GM12878 (cell line): ENCODE measurements around the gene FBXO17. TPM values are rescaled to one million over a fixed set of nuclear protein-coding genes. Genes with fewer than 3 reads are reported as not detected.

ENCODE experiments used
- ATAC-seq: fragments of 200-7000 bp; cut with Tn5 transposase; 3 replicates; pipeline ENCODE4 v1.9.1; 2020; ENCODE audit warnings: mild to moderate bottlenecking, moderate library complexity
- BruUV-seq: library from RNA; stranded (reverse); fragments of 400-500 nt; replicated peaks from 2 replicates; lab custom pipeline; 2021; lab: Mats Ljungman, UMichigan
- CTCF ChIA-PET: fragments of 300-600 bp; sonication (Branson Sonifier 250); formaldehyde crosslinking; extraction: SDS; loops from one replicate; lab custom pipeline; 2021; ENCODE audit warnings: inconsistent platforms; lab: Yijun Ruan, JAX
- POLR2A ChIA-PET: fragments of 350-600 bp; formaldehyde crosslinking; extraction: SDS; loops from one replicate; lab custom pipeline; 2021; ENCODE audit warnings: inconsistent platforms; lab: Charles Lee
- RAD21 ChIA-PET: fragments of 300-600 bp; sonication (Branson Sonifier 250); formaldehyde crosslinking; loops from one replicate; lab custom pipeline; 2023; ENCODE audit warnings: antibody characterized with exemption; ENCODE audit not compliant: unreplicated experiment; lab: Charles Lee
- SMC1A ChIA-PET: fragments of 300-600 bp; sonication (Branson Sonifier 250); formaldehyde crosslinking; loops from one replicate; lab custom pipeline; 2023; ENCODE audit not compliant: unreplicated experiment, uncharacterized antibody; lab: Charles Lee
- DNase-seq: peaks from one replicate; pipeline ENCODE4 v3.0.0-alpha.2; 2011; ENCODE audit warnings: low read depth, low spot score
- FAIRE-seq: peaks from 3 replicates; lab custom pipeline; 2011; peaks lifted over from hg19 to GRCh38; lab: Jason Lieb, UNC
- H2AFZ ChIP-seq: 2 replicates; pipeline ENCODE4 v1.6.0; 2011; ENCODE audit warnings: low read depth, low read length, control low read depth; ENCODE audit not compliant: control insufficient read depth
- H3K27ac ChIP-seq: 2 replicates; pipeline ENCODE4 v1.5.1; 2011; ENCODE audit warnings: control low read depth; ENCODE audit not compliant: control insufficient read depth, insufficient read depth
- H3K27me3 ChIP-seq, 2 experiments: replicated peaks in 1 of 2; 2 replicates each; pipeline versions ENCODE4 v1.6.0 to v1.6.1; 2011; ENCODE audit warnings: low read length in 1 of 2; ENCODE audit not compliant: control insufficient read depth in 2 of 2, insufficient read depth in 2 of 2
- H3K36me3 ChIP-seq, 2 experiments: 2 replicates each; pipeline ENCODE4 v1.5.1; 2011; ENCODE audit warnings: low read length in 1 of 2; ENCODE audit not compliant: control insufficient read depth in 2 of 2, insufficient read depth in 2 of 2
- H3K4me1 ChIP-seq: 2 replicates; pipeline ENCODE4 v1.6.1; 2011; ENCODE audit warnings: mild to moderate bottlenecking, low read length, moderate library complexity, mixed read lengths; ENCODE audit not compliant: control insufficient read depth, insufficient read depth
- H3K4me2 ChIP-seq: 2 replicates; pipeline ENCODE4 v1.6.0; 2011; ENCODE audit warnings: control low read depth; ENCODE audit not compliant: control insufficient read depth, insufficient read depth
- H3K4me3 ChIP-seq: fragments of 200-600 bp; sonication (generic); 2 replicates; pipeline ENCODE4 v1.5.1; 2016
- H3K79me2 ChIP-seq: 2 replicates; pipeline ENCODE4 v1.6.0; 2011; ENCODE audit warnings: low read length; ENCODE audit not compliant: control insufficient read depth, insufficient read depth
- H3K9ac ChIP-seq: 2 replicates; pipeline ENCODE4 v1.8.0; 2011; ENCODE audit warnings: low read length, control low read depth, mixed read lengths; ENCODE audit not compliant: control insufficient read depth, insufficient read depth
- H3K9me3 ChIP-seq: replicated peaks from 3 replicates; pipeline ENCODE4 v1.5.1; 2011; ENCODE audit warnings: mild to moderate bottlenecking, low read length; ENCODE audit not compliant: control insufficient read depth, insufficient read depth
- H4K20me1 ChIP-seq: 2 replicates; pipeline ENCODE4 v1.6.0; 2011; ENCODE audit not compliant: control insufficient read depth, insufficient read depth
- BCL3 ChIP-seq: IDR thresholded peaks from 2 replicates; pipeline ENCODE4 v1.6.1; 2011; ENCODE audit warnings: borderline replicate concordance, low read depth, mild to moderate bottlenecking, moderate library complexity, low read length; ENCODE audit not compliant: insufficient read depth, poor library complexity, severe bottlenecking
- CHD2 ChIP-seq: IDR thresholded peaks from 2 replicates; pipeline ENCODE4 v1.6.1; 2011; ENCODE audit warnings: low read depth, low read length, improper control_type of control experiment, borderline replicate concordance
- SKIL ChIP-seq: fragments of 450-650 bp; IDR thresholded peaks from 2 replicates; pipeline ENCODE4 v1.6.1; 2017; ENCODE audit warnings: mild to moderate bottlenecking, low read depth, inconsistent platforms; ENCODE audit not compliant: poor library complexity, severe bottlenecking
- SMAD1 ChIP-seq: fragments of 450-650 bp; IDR thresholded peaks from 2 replicates; pipeline ENCODE4 v1.6.1; 2018; ENCODE audit warnings: mild to moderate bottlenecking, low read depth; ENCODE audit not compliant: partially characterized antibody
- SMC3 ChIP-seq: IDR thresholded peaks from 2 replicates; pipeline ENCODE4 v1.6.1; 2011; ENCODE audit warnings: low read length, improper control_type of control experiment, borderline replicate concordance
- ZBTB33 ChIP-seq: fragments of 450-650 bp; IDR thresholded peaks from 2 replicates; pipeline ENCODE4 v1.6.1; 2017; ENCODE audit warnings: mild to moderate bottlenecking
- ZNF384 ChIP-seq: IDR thresholded peaks from 2 replicates; pipeline ENCODE4 v1.6.1; 2012; ENCODE audit warnings: low read depth, mild to moderate bottlenecking, low read length, improper control_type of control experiment, borderline replicate concordance
- WGBS: methylation state at CpG from one replicate; pipeline ENCODE4 v1.1.6; 2016; ENCODE audit warnings: low lambda C conversion rate; ENCODE audit not compliant: insufficient replicate concordance, insufficient coverage; ENCODE audit errors: missing lambda C conversion rate; 5-methylcytosine and 5-hydroxymethylcytosine counted together
- in situ Hi-C: fragments of 300-500 bp; cut with MboI; formaldehyde crosslinking; loops from 9 replicates; pipeline ENCODE4 v1.14.3; 2018; ENCODE audit warnings: mixed read lengths
- intact Hi-C: fragments of 100-400 bp; cut with micrococcal nuclease; formaldehyde crosslinking; loops from one replicate; pipeline ENCODE4 v1.14.2; 2022; ENCODE audit not compliant: unreplicated experiment
- polyA plus RNA-seq, 11 experiments: library from polyadenylated mRNA; depleted of rRNA in 4 of 11; unstranded in 6 of 11; stranded (reverse) in 5 of 11; fragments of >200 nt; fragmentation: Nextera tagmentation in 4 of 11; fragmentation: Illumina TruSeq in 1 of 11; extraction: Ambion mirVana in 4 of 11; extraction: Trizol in 1 of 11; gene quantifications; 1 replicate in 1 of 11; 2 replicates in 10 of 11; pipeline versions ENCODE4 v1.2.1 to v1.2.3, GENCODE V29; 2011 to 2016; ENCODE audit warnings: inconsistent platforms in 2 of 11, missing spikeins in 2 of 11, low read depth in 1 of 11
- total RNA-seq, 4 experiments: library from RNA; depleted of rRNA in 3 of 4; stranded (reverse); fragments of >200 nt in 3 of 4; fragmentation: Illumina TruSeq in 1 of 4; extraction: Trizol in 1 of 4; gene quantifications; 2 replicates each; pipeline versions ENCODE4 v1.2.1 to v1.2.3, GENCODE V29; 2013 to 2021

The FBXO17 gene
- total and polyA plus RNA-seq, 10 of the 15 experiments (the other 5 are each of a cell fraction or from before 2014, with no cell fraction given): 2.2 to 11.1 (median 5.3) TPM

GRCh38 chr19:38985262-38985661 is 9.7 kb upstream of the FBXO17 start:
- H3K27me3 ChIP-seq: no peaks in the 10 kb centered on the region
- POLR2A ChIA-PET: no interaction called here
- CTCF ChIA-PET: interaction anchor here (1.9 kb wide), 1 partner anchor 10 kb away, joined by 5 read pairs; the partner anchor contains the start of gene FBXO17
- SMC1A ChIA-PET: interaction anchor here (1.3 kb wide), 1 partner anchor 23 kb away, joined by 4 read pairs; no protein-coding TSS in a partner anchor
- H3K4me1 ChIP-seq: no peaks in the 10 kb centered on the region
- RAD21 ChIA-PET: no interaction called here
- H3K27ac ChIP-seq: no peak overlapping the region
- WGBS: 0% methylated on average over 1 of the region's 1 CpG
- H3K4me2 ChIP-seq: no peak overlapping the region
- ATAC-seq (no peak), DNase-seq (no peak)
- no peak overlapping the region for H2AFZ ChIP-seq
- TF ChIP-seq SMC3: no peak
- TF ChIP-seq, all 136 proteins: peak for 0
- H3K36me3 ChIP-seq: no peaks in the 10 kb centered on the region
- no peak overlapping the region for H3K9ac ChIP-seq
- intact Hi-C loops (no loop called here), in situ Hi-C loops (no loop called here)
- H4K20me1 ChIP-seq: no peaks in the 10 kb centered on the region
- no peak overlapping the region for H3K4me3 ChIP-seq
- no peaks in the 10 kb centered on the region; the same call in 1 of the 3 replicates for H3K9me3 ChIP-seq
- FAIRE-seq: no peak
- BruUV-seq: no TSS peak
- H3K79me2 ChIP-seq: no peaks in the 10 kb centered on the region

- in situ Hi-C loops (no loop called here), intact Hi-C loops (no loop called here)
- no peak for ATAC-seq
- Histone ChIP-seq H3K4me2 (no peak overlapping the region), H3K9ac (no peak overlapping the region), H4K20me1 (no peaks in the 10 kb centered on the region), H3K79me2 (no peaks in the 10 kb centered on the region), H3K36me3 (no peaks in the 10 kb centered on the region), H3K9me3 (peaks cover 2% of the 10 kb centered on the region; the same call in 2 of the 3 replicates), H2AFZ (no peak overlapping the region), H3K27ac (no peak overlapping the region), H3K27me3 (no peaks in the 10 kb centered on the region; a peak in 1 of 4 replicates), H3K4me1 (peaks cover 21% of the 10 kb centered on the region), H3K4me3 (no peak overlapping the region)
- CTCF ChIA-PET: no interaction called here
- FAIRE-seq: no peak
- BruUV-seq: no TSS peak
- POLR2A ChIA-PET: interaction anchor here (0.7 to 1.4 kb wide), 3 partner anchors 10 to 30 kb away, joined by 3 to 4 read pairs (median 3); no protein-coding TSS in a partner anchor
- SMC1A ChIA-PET: no interaction called here
- 84% methylated on average over 10 of the region's 10 CpGs for WGBS
- no peak for DNase-seq
- no peak for TF ChIP-seq ZNF384
- TF ChIP-seq ZBTB33: no peak
- no peak for TF ChIP-seq BCL3
- no peak for TF ChIP-seq SMAD1
- no peak for TF ChIP-seq SKIL
- no peak for TF ChIP-seq CHD2
- RAD21 ChIA-PET: interaction anchor here (1.1 kb wide), 1 partner anchor 14 kb away, joined by 3 read pairs; no protein-coding TSS in a partner anchor
Observed at GRCh38 chr19:38980583-38981374, 5.2 kb upstream of the FBXO17 start.
